SJSA1 (cell line): Measurements from ENCODE around the gene TMEFF2. TPM values are rescaled to one million over a fixed set of nuclear protein-coding genes. Genes with fewer than 3 reads are reported as not detected.
"Not testable (repeated sequence)": the region's sequence is repeated elsewhere in the genome, so short reads cannot be mapped to it uniquely, and the experiment has no call there.

Source experiments
- DNase-seq, 2 experiments: peaks; one replicate each; pipeline ENCODE4 v3.0.0-alpha.2; 2015 to 2020; ENCODE audit warnings: low spot score in 2 of 2, low read depth in 1 of 2
- H3K27ac ChIP-seq: fragments of 250-450 bp; sonication (Bioruptor Pico); 2 replicates; pipeline ENCODE4 v1.5.1; 2020; ENCODE audit warnings: mild to moderate bottlenecking, moderate library complexity
- H3K27me3 ChIP-seq: fragments of 250-450 bp; sonication (Bioruptor Pico); replicated peaks from 2 replicates; pipeline ENCODE4 v1.5.1; 2020; ENCODE audit warnings: mild to moderate bottlenecking, moderate library complexity
- H3K36me3 ChIP-seq: fragments of 250-450 bp; sonication (Bioruptor Pico); 2 replicates; pipeline ENCODE4 v1.5.1; 2020; ENCODE audit warnings: mild to moderate bottlenecking
- H3K4me1 ChIP-seq: fragments of 250-450 bp; sonication (Bioruptor Pico); replicated peaks from 2 replicates; pipeline ENCODE4 v1.6.1; 2021; ENCODE audit warnings: mild to moderate bottlenecking
- H3K4me3 ChIP-seq: fragments of 250-450 bp; sonication (Bioruptor Pico); 2 replicates; pipeline ENCODE4 v1.5.1; 2020; ENCODE audit warnings: mild to moderate bottlenecking
- H3K9me3 ChIP-seq: fragments of 250-450 bp; sonication (Bioruptor Pico); replicated peaks from 2 replicates; pipeline ENCODE4 v1.5.1; 2020; ENCODE audit warnings: mild to moderate bottlenecking
- total RNA-seq: library from RNA; depleted of rRNA; stranded (reverse); fragments of >200 nt; shearing (Covaris generic); gene quantifications from 2 replicates; pipeline ENCODE4 v1.2.3, GENCODE V29; 2014

The TMEFF2 gene
- total RNA-seq, 1 experiment from 2014 or later: 0.16 TPM

- H3K9me3 ChIP-seq, H3K36me3 ChIP-seq, H3K4me3 ChIP-seq, H3K4me1 ChIP-seq, H3K27ac ChIP-seq, H3K27me3 ChIP-seq, DNase-seq: not testable (repeated sequence)
These were observed 62.1 kb downstream of the TMEFF2 start for GRCh38 chr2:192132604-192133003.

- not testable (repeated sequence) for H3K36me3 ChIP-seq, H3K9me3 ChIP-seq, H3K4me1 ChIP-seq, H3K27me3 ChIP-seq, H3K4me3 ChIP-seq, H3K27ac ChIP-seq, DNase-seq
These were observed 64.4 kb downstream of the TMEFF2 start for GRCh38 chr2:192130312-192130711.

- Histone ChIP-seq H3K27me3 (no peaks in the 10 kb centered on the region), H3K4me3 (no peak overlapping the region), H3K27ac (no peak overlapping the region), H3K9me3 (no peaks in the 10 kb centered on the region), H3K36me3 (no peaks in the 10 kb centered on the region), H3K4me1 (no peaks in the 10 kb centered on the region)
- no peak for DNase-seq
These were observed 66.1 kb downstream of the TMEFF2 start for GRCh38 chr2:192128655-192129054.

GRCh38 chr2:192127434-192127833 lies 67.3 kb downstream of the TMEFF2 start:
- DNase-seq: no peak
- Histone ChIP-seq H3K27me3 (no peaks in the 10 kb centered on the region), H3K4me3 (no peak overlapping the region), H3K4me1 (no peaks in the 10 kb centered on the region), H3K9me3 (no peaks in the 10 kb centered on the region), H3K36me3 (no peaks in the 10 kb centered on the region), H3K27ac (no peak overlapping the region)

GRCh38 chr2:192126912-192127311 lies 67.8 kb downstream of the TMEFF2 start:
- no peaks in the 10 kb centered on the region for H3K4me1 ChIP-seq
- no peaks in the 10 kb centered on the region for H3K36me3 ChIP-seq
- H3K27ac ChIP-seq: no peak overlapping the region
- H3K27me3 ChIP-seq: no peaks in the 10 kb centered on the region
- no peaks in the 10 kb centered on the region for H3K9me3 ChIP-seq
- DNase-seq: no peak
- no peak overlapping the region for H3K4me3 ChIP-seq

- no peaks in the 10 kb centered on the region for H3K9me3 ChIP-seq
- H3K36me3 ChIP-seq: no peaks in the 10 kb centered on the region
- no peaks in the 10 kb centered on the region for H3K27me3 ChIP-seq
- no peak overlapping the region for H3K4me3 ChIP-seq
- H3K27ac ChIP-seq: no peak overlapping the region
- no peak for DNase-seq
- no peaks in the 10 kb centered on the region for H3K4me1 ChIP-seq
These were observed 68.3 kb downstream of the TMEFF2 start for GRCh38 chr2:192126426-192126825.

GRCh38 chr2:192124571-192124970 lies 70.2 kb downstream of the TMEFF2 start:
- no peak for DNase-seq
- Histone ChIP-seq H3K27me3 (no peaks in the 10 kb centered on the region), H3K9me3 (no peaks in the 10 kb centered on the region), H3K36me3 (no peaks in the 10 kb centered on the region), H3K27ac (no peak overlapping the region), H3K4me1 (no peaks in the 10 kb centered on the region), H3K4me3 (no peak overlapping the region)

- no peaks in the 10 kb centered on the region for H3K4me1 ChIP-seq
- no peak overlapping the region for H3K27ac ChIP-seq
- DNase-seq: no peak
- no peaks in the 10 kb centered on the region for H3K36me3 ChIP-seq
- H3K27me3 ChIP-seq: no peaks in the 10 kb centered on the region
- H3K9me3 ChIP-seq: no peaks in the 10 kb centered on the region
- no peak overlapping the region for H3K4me3 ChIP-seq
These were observed 70.9 kb downstream of the TMEFF2 start for GRCh38 chr2:192123847-192124246.

- Histone ChIP-seq H3K4me1 (no peaks in the 10 kb centered on the region), H3K9me3 (no peaks in the 10 kb centered on the region), H3K36me3 (no peaks in the 10 kb centered on the region), H3K27me3 (no peaks in the 10 kb centered on the region), H3K27ac (no peak overlapping the region), H3K4me3 (no peak overlapping the region)
- DNase-seq: no peak
These were observed 71.8 kb downstream of the TMEFF2 start for GRCh38 chr2:192122946-192123345.

GRCh38 chr2:192122141-192122540 lies 72.6 kb downstream of the TMEFF2 start:
- Histone ChIP-seq H3K4me1 (no peaks in the 10 kb centered on the region), H3K4me3 (no peak overlapping the region), H3K27me3 (no peaks in the 10 kb centered on the region), H3K36me3 (no peaks in the 10 kb centered on the region), H3K27ac (no peak overlapping the region), H3K9me3 (no peaks in the 10 kb centered on the region)
- no peak for DNase-seq

GRCh38 chr2:192119536-192119935 lies 75.2 kb downstream of the TMEFF2 start:
- no peak overlapping the region for H3K27ac ChIP-seq
- no peaks in the 10 kb centered on the region for H3K36me3 ChIP-seq

GRCh38 chr2:192117705-192118104 lies 77.0 kb downstream of the TMEFF2 start:
- H3K36me3 ChIP-seq: no peaks in the 10 kb centered on the region
- H3K27ac ChIP-seq: no peak overlapping the region
- H3K9me3 ChIP-seq: no peaks in the 10 kb centered on the region
- no peaks in the 10 kb centered on the region for H3K27me3 ChIP-seq
- no peaks in the 10 kb centered on the region for H3K4me1 ChIP-seq
- no peak overlapping the region for H3K4me3 ChIP-seq
- DNase-seq: no peak

More at GRCh38 chr2:192119536-192119935, 75.2 kb downstream of the TMEFF2 start:
- Histone ChIP-seq H3K9me3 (no peaks in the 10 kb centered on the region), H3K4me1 (no peaks in the 10 kb centered on the region), H3K27me3 (no peaks in the 10 kb centered on the region), H3K4me3 (no peak overlapping the region)
- DNase-seq: no peak

- not testable (repeated sequence) for H3K4me1 ChIP-seq, H3K27ac ChIP-seq, H3K27me3 ChIP-seq, DNase-seq, H3K4me3 ChIP-seq, H3K9me3 ChIP-seq, H3K36me3 ChIP-seq
These were observed 83.2 kb downstream of the TMEFF2 start for GRCh38 chr2:192111536-192111935.

GRCh38 chr2:192099742-192100141 lies 95.0 kb downstream of the TMEFF2 start:
- peaks cover 4% of the 10 kb centered on the region; the same call in 1 of the 2 replicates for H3K27me3 ChIP-seq
- no peaks in the 10 kb centered on the region for H3K4me1 ChIP-seq
- H3K4me3 ChIP-seq: no peak overlapping the region
- H3K27ac ChIP-seq: no peak overlapping the region
- H3K9me3 ChIP-seq: no peaks in the 10 kb centered on the region
- H3K36me3 ChIP-seq: no peaks in the 10 kb centered on the region
- no peak for DNase-seq

- Histone ChIP-seq H3K9me3 (no peaks in the 10 kb centered on the region), H3K27ac (no peak overlapping the region), H3K36me3 (no peaks in the 10 kb centered on the region), H3K4me3 (no peak overlapping the region), H3K27me3 (peaks cover 4% of the 10 kb centered on the region; the same call in 1 of the 2 replicates), H3K4me1 (no peaks in the 10 kb centered on the region)
- DNase-seq: no peak
These were observed 95.8 kb downstream of the TMEFF2 start for GRCh38 chr2:192098814-192099491.
